CD14-positive monocyte (primary cell): ENCODE results near the gene CYBRD1. TPM values are rescaled to one million over a fixed set of nuclear protein-coding genes. Genes with fewer than 3 reads are reported as not detected.

Source experiments
- DNase-seq, 3 donors: peaks; one replicate each; pipeline ENCODE4 v3.0.0-alpha.2; 2011 to 2022
- H2AFZ ChIP-seq: 2 replicates; pipeline ENCODE4 v1.6.0; 2012; ENCODE audit warnings: mild to moderate bottlenecking, low read depth, low read length, inconsistent platforms; ENCODE audit not compliant: insufficient read depth, poor library complexity, severe bottlenecking
- H3K27ac ChIP-seq, 2 donors: 1 replicate in 1 of 2; 2 replicates in 1 of 2; pipeline ENCODE4 v1.5.1; 2012 to 2013; ENCODE audit warnings: low read length in 2 of 2, control low read depth in 1 of 2, inconsistent platforms in 1 of 2, low read depth in 1 of 2, mild to moderate bottlenecking in 1 of 2
- H3K27me3 ChIP-seq, 2 donors: one replicate each; pipeline versions ENCODE4 v1.6.0 to v1.6.1; 2011 to 2013; ENCODE audit warnings: low read length in 2 of 2; ENCODE audit not compliant: control insufficient read depth in 2 of 2, insufficient read depth in 2 of 2
- H3K36me3 ChIP-seq, 2 donors: replicated peaks in 1 of 2; 1 replicate in 1 of 2; 2 replicates in 1 of 2; pipeline versions ENCODE4 v1.5.1 to v1.6.1; 2012 to 2013; ENCODE audit warnings: low read length in 2 of 2, control low read depth in 1 of 2, inconsistent platforms in 1 of 2, mild to moderate bottlenecking in 1 of 2; ENCODE audit not compliant: insufficient read depth in 2 of 2, control insufficient read depth in 1 of 2
- H3K4me1 ChIP-seq, 2 donors: 1 replicate in 1 of 2; 2 replicates in 1 of 2; pipeline versions ENCODE4 v1.5.1 to v1.6.1; 2012 to 2013; ENCODE audit warnings: low read length in 2 of 2, control low read depth in 1 of 2, inconsistent platforms in 1 of 2, mild to moderate bottlenecking in 1 of 2, moderate library complexity in 1 of 2; ENCODE audit not compliant: insufficient read depth in 2 of 2, control insufficient read depth in 1 of 2
- H3K4me2 ChIP-seq: replicated peaks from 2 replicates; pipeline ENCODE3; 2012; ENCODE audit warnings: low read length, moderate library complexity, mild to moderate bottlenecking; ENCODE audit not compliant: poor library complexity, severe bottlenecking; ENCODE audit errors: extremely low read depth
- H3K4me3 ChIP-seq, 3 experiments: fragments of 200-600 bp in 1 of 3; sonication (generic) in 1 of 3; replicated peaks in 1 of 3; 1 replicate in 2 of 3; 2 replicates in 1 of 3; pipeline ENCODE4 v1.5.1; 2011 to 2013; ENCODE audit warnings: low read length in 3 of 3, mild to moderate bottlenecking in 3 of 3, control low read depth in 2 of 3, low read depth in 2 of 3, inconsistent platforms in 1 of 3, moderate library complexity in 1 of 3
- H3K79me2 ChIP-seq: 2 replicates; pipeline ENCODE4 v1.6.0; 2012; ENCODE audit warnings: mild to moderate bottlenecking, control low read depth, inconsistent platforms, low read length, moderate library complexity; ENCODE audit not compliant: insufficient read depth
- H3K9ac ChIP-seq: 2 replicates; pipeline ENCODE4 v1.6.0; 2017; ENCODE audit warnings: low read length, mild to moderate bottlenecking; ENCODE audit not compliant: insufficient read depth, poor library complexity, severe bottlenecking
- H3K9me3 ChIP-seq, 2 donors: replicated peaks in 1 of 2; 1 replicate in 1 of 2; 2 replicates in 1 of 2; pipeline versions ENCODE4 v1.5.1 to v1.6.1; 2012 to 2013; ENCODE audit warnings: low read length in 2 of 2, control low read depth in 1 of 2; ENCODE audit not compliant: control insufficient read depth in 1 of 2, insufficient read depth in 1 of 2
- H4K20me1 ChIP-seq: 2 replicates; pipeline ENCODE4 v1.6.0; 2012; ENCODE audit warnings: mild to moderate bottlenecking, low read length, control low read depth, moderate library complexity; ENCODE audit not compliant: insufficient read depth
- H3K27ac Mint-ChIP-seq, 7 donors: one replicate each; pipeline ENCODE4 v1.8.0; 2020; ENCODE audit warnings: mild to moderate bottlenecking in 7 of 7, mixed read lengths in 7 of 7, moderate library complexity in 6 of 7, inconsistent platforms in 2 of 7
- H3K27me3 Mint-ChIP-seq, 3 donors: one replicate each; pipeline ENCODE4 v1.8.0; 2021 to 2022; ENCODE audit warnings: low read depth in 3 of 3, mild to moderate bottlenecking in 3 of 3, mixed read lengths in 3 of 3, moderate library complexity in 3 of 3, inconsistent platforms in 1 of 3
- H3K36me3 Mint-ChIP-seq, 2 donors: one replicate each; pipeline ENCODE4 v1.8.0; 2020; ENCODE audit warnings: mixed read lengths in 2 of 2, inconsistent platforms in 1 of 2, mild to moderate bottlenecking in 1 of 2
- H3K4me1 Mint-ChIP-seq: one replicate; pipeline ENCODE4 v1.8.0; 2020; ENCODE audit warnings: mild to moderate bottlenecking, mixed read lengths
- H3K4me3 Mint-ChIP-seq, 2 donors: one replicate each; pipeline ENCODE4 v1.8.0; 2020; ENCODE audit warnings: mild to moderate bottlenecking in 2 of 2, mixed read lengths in 2 of 2, moderate library complexity in 1 of 2
- H3K9me3 Mint-ChIP-seq, 7 donors: one replicate each; pipeline ENCODE4 v1.8.0; 2020 to 2022; ENCODE audit warnings: mixed read lengths in 7 of 7, mild to moderate bottlenecking in 6 of 7, moderate library complexity in 6 of 7, inconsistent platforms in 2 of 7
- WGBS: methylation state at CpG from one replicate; pipeline ENCODE4 v1.1.5; 2013; ENCODE audit warnings: missing lambda C conversion rate; ENCODE audit not compliant: insufficient coverage; 5-methylcytosine and 5-hydroxymethylcytosine counted together
- intact Hi-C, 2 donors: fragments of 100-400 bp; cut with micrococcal nuclease; formaldehyde crosslinking; loops; one replicate each; pipeline versions ENCODE4 v1.15.0 to v1.15.1; 2023
- polyA plus RNA-seq, 3 donors: library from polyadenylated mRNA; depleted of rRNA in 1 of 3; unstranded in 2 of 3; stranded (reverse) in 1 of 3; fragments of 300-500 nt in 2 of 3; fragments of >200 nt in 1 of 3; fragmentation: Illumina TruSeq in 2 of 3; gene quantifications; 1 replicate in 2 of 3; 2 replicates in 1 of 3; pipeline ENCODE4 v1.2.3, GENCODE V29; 2012 to 2021
- TF ChIP-seq, protein P1 (sequence below): fragments of 200-600 bp; IDR thresholded peaks from one replicate; pipeline ENCODE4 v1.8.0; 2022; ENCODE audit warnings: antibody characterized with exemption, mild to moderate bottlenecking

Gene CYBRD1
- polyA plus RNA-seq, 3 donors, result 21.7 to 61.0 (median 47.3) TPM

DNA sequence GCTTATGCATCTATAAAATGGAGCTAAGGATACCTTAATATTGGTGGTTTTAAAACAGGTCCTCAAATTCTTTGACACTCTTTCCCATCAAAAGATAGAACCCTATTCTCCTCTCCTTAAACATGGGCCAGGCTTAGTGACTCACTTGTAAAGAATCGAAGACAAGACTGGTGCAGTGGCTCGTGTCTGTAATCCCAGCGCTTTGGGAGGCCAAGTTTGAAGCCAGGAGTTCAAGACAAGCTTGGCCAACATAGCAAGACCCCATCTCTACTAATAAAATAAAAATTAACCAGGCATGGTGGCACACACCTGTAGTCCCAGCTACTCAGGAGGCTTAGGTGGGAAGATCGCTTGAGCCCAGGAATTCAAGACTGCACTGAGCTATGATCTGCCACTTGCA, 44.5 kb downstream of the CYBRD1 start:
- no peak overlapping the region for H3K27ac ChIP-seq
- no peaks in the 10 kb centered on the region for H4K20me1 ChIP-seq
- peaks cover 8 to 15% (median 12%) of the 10 kb centered on the region in 7 donors for H3K9me3 Mint-ChIP-seq
- H3K9ac ChIP-seq, result no peak overlapping the region
- H3K4me3 ChIP-seq, result no peak overlapping the region
- H3K27me3 Mint-ChIP-seq, result peaks cover 0 to 4% (median 0%) of the 10 kb centered on the region in 3 donors
- H3K36me3 Mint-ChIP-seq, result peaks cover 0 to 9% of the 10 kb centered on the region in 2 donors
- no peak overlapping the region for H3K4me3 Mint-ChIP-seq
- H3K27ac Mint-ChIP-seq, result no peak overlapping the region
- intact Hi-C loops, result no loop called here
- H3K9me3 ChIP-seq, result peaks cover 8 to 11% of the 10 kb centered on the region in 2 donors
- H3K4me1 Mint-ChIP-seq, result peaks cover 6% of the 10 kb centered on the region
- H3K4me1 ChIP-seq, result no peaks in the 10 kb centered on the region
- H3K79me2 ChIP-seq, result no peaks in the 10 kb centered on the region
- no peak for DNase-seq
- TF ChIP-seq, protein P1, sequence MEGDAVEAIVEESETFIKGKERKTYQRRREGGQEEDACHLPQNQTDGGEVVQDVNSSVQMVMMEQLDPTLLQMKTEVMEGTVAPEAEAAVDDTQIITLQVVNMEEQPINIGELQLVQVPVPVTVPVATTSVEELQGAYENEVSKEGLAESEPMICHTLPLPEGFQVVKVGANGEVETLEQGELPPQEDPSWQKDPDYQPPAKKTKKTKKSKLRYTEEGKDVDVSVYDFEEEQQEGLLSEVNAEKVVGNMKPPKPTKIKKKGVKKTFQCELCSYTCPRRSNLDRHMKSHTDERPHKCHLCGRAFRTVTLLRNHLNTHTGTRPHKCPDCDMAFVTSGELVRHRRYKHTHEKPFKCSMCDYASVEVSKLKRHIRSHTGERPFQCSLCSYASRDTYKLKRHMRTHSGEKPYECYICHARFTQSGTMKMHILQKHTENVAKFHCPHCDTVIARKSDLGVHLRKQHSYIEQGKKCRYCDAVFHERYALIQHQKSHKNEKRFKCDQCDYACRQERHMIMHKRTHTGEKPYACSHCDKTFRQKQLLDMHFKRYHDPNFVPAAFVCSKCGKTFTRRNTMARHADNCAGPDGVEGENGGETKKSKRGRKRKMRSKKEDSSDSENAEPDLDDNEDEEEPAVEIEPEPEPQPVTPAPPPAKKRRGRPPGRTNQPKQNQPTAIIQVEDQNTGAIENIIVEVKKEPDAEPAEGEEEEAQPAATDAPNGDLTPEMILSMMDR, result no peak
- H2AFZ ChIP-seq, result no peak overlapping the region
- H3K36me3 ChIP-seq, result no peaks in the 10 kb centered on the region
- WGBS, result 100% methylated on average over 3 of the region's 4 CpGs
- H3K4me2 ChIP-seq, result no peak overlapping the region
- H3K27me3 ChIP-seq, result no peaks in the 10 kb centered on the region

DNA sequence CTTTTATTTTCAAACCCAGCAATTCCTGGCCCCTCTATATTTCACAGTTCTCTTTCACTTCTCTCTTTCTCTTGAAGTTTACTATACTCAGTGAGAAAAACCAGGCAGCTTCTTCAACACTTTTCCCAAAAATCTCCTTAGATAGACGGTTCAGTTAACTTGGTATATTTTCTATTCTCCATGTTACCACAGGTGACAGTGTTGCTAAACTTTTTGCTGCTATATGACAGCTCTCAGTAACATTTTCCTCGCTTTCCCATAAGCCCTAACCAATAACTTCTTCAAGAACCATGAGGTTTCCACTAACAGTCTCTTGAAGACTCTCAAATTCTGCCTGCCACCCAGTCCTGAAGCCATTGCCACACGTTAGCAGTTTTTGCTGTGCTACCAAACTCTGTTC, 45.8 kb downstream of the CYBRD1 start:
- WGBS, result 75% methylated on average over 2 of the region's 3 CpGs

More for the DNA sequence above, 45.8 kb downstream of the CYBRD1 start:
- no peak overlapping the region for H3K4me3 Mint-ChIP-seq
- Histone ChIP-seq H3K4me2 (no peak overlapping the region), H3K79me2 (no peaks in the 10 kb centered on the region), H3K9me3 (peaks cover 8 to 11% of the 10 kb centered on the region in 2 donors), H3K4me3 (no peak overlapping the region), H4K20me1 (no peaks in the 10 kb centered on the region), H3K9ac (no peak overlapping the region), H3K36me3 (no peaks in the 10 kb centered on the region), H3K27ac (no peak overlapping the region), H2AFZ (no peak overlapping the region), H3K27me3 (no peaks in the 10 kb centered on the region), H3K4me1 (no peaks in the 10 kb centered on the region)
- peaks cover 0 to 9% of the 10 kb centered on the region in 2 donors for H3K36me3 Mint-ChIP-seq
- intact Hi-C loops, result no loop called here
- no peak overlapping the region for H3K27ac Mint-ChIP-seq
- peaks cover 0 to 4% (median 0%) of the 10 kb centered on the region in 3 donors for H3K27me3 Mint-ChIP-seq
- DNase-seq, result no peak
- H3K4me1 Mint-ChIP-seq, result peaks cover 6% of the 10 kb centered on the region
- H3K9me3 Mint-ChIP-seq, result peaks cover 8 to 15% (median 12%) of the 10 kb centered on the region in 7 donors
- TF ChIP-seq, protein P1, result no peak
